GM12878 (cell line): Measurements from ENCODE around the gene GRM5. TPM values are rescaled to one million over a fixed set of nuclear protein-coding genes. Genes with fewer than 3 reads are reported as not detected.

Experiments used
- ATAC-seq: fragments of 200-7000 bp; cut with Tn5 transposase; 3 replicates; pipeline ENCODE4 v1.9.1; 2020; ENCODE audit warnings: mild to moderate bottlenecking, moderate library complexity
- BruUV-seq: library from RNA; stranded (reverse); fragments of 400-500 nt; replicated peaks from 2 replicates; lab custom pipeline; 2021; lab: Mats Ljungman, UMichigan
- CTCF ChIA-PET: fragments of 300-600 bp; sonication (Branson Sonifier 250); formaldehyde crosslinking; extraction: SDS; loops from one replicate; lab custom pipeline; 2021; ENCODE audit warnings: inconsistent platforms; lab: Yijun Ruan, JAX
- POLR2A ChIA-PET: fragments of 350-600 bp; formaldehyde crosslinking; extraction: SDS; loops from one replicate; lab custom pipeline; 2021; ENCODE audit warnings: inconsistent platforms; lab: Charles Lee
- RAD21 ChIA-PET: fragments of 300-600 bp; sonication (Branson Sonifier 250); formaldehyde crosslinking; loops from one replicate; lab custom pipeline; 2023; ENCODE audit warnings: antibody characterized with exemption; ENCODE audit not compliant: unreplicated experiment; lab: Charles Lee
- SMC1A ChIA-PET: fragments of 300-600 bp; sonication (Branson Sonifier 250); formaldehyde crosslinking; loops from one replicate; lab custom pipeline; 2023; ENCODE audit not compliant: unreplicated experiment, uncharacterized antibody; lab: Charles Lee
- DNase-seq: peaks from one replicate; pipeline ENCODE4 v3.0.0-alpha.2; 2011; ENCODE audit warnings: low read depth, low spot score
- FAIRE-seq: peaks from 3 replicates; lab custom pipeline; 2011; peaks lifted over from hg19 to GRCh38; lab: Jason Lieb, UNC
- H2AFZ ChIP-seq: 2 replicates; pipeline ENCODE4 v1.6.0; 2011; ENCODE audit warnings: low read depth, low read length, control low read depth; ENCODE audit not compliant: control insufficient read depth
- H3K27ac ChIP-seq: 2 replicates; pipeline ENCODE4 v1.5.1; 2011; ENCODE audit warnings: control low read depth; ENCODE audit not compliant: control insufficient read depth, insufficient read depth
- H3K27me3 ChIP-seq, 2 experiments: replicated peaks in 1 of 2; 2 replicates each; pipeline versions ENCODE4 v1.6.0 to v1.6.1; 2011; ENCODE audit warnings: low read length in 1 of 2; ENCODE audit not compliant: control insufficient read depth in 2 of 2, insufficient read depth in 2 of 2
- H3K36me3 ChIP-seq, 2 experiments: 2 replicates each; pipeline ENCODE4 v1.5.1; 2011; ENCODE audit warnings: low read length in 1 of 2; ENCODE audit not compliant: control insufficient read depth in 2 of 2, insufficient read depth in 2 of 2
- H3K4me1 ChIP-seq: 2 replicates; pipeline ENCODE4 v1.6.1; 2011; ENCODE audit warnings: mild to moderate bottlenecking, low read length, moderate library complexity, mixed read lengths; ENCODE audit not compliant: control insufficient read depth, insufficient read depth
- H3K4me2 ChIP-seq: 2 replicates; pipeline ENCODE4 v1.6.0; 2011; ENCODE audit warnings: control low read depth; ENCODE audit not compliant: control insufficient read depth, insufficient read depth
- H3K4me3 ChIP-seq: fragments of 200-600 bp; sonication (generic); 2 replicates; pipeline ENCODE4 v1.5.1; 2016
- H3K79me2 ChIP-seq: 2 replicates; pipeline ENCODE4 v1.6.0; 2011; ENCODE audit warnings: low read length; ENCODE audit not compliant: control insufficient read depth, insufficient read depth
- H3K9ac ChIP-seq: 2 replicates; pipeline ENCODE4 v1.8.0; 2011; ENCODE audit warnings: low read length, control low read depth, mixed read lengths; ENCODE audit not compliant: control insufficient read depth, insufficient read depth
- H3K9me3 ChIP-seq: replicated peaks from 3 replicates; pipeline ENCODE4 v1.5.1; 2011; ENCODE audit warnings: mild to moderate bottlenecking, low read length; ENCODE audit not compliant: control insufficient read depth, insufficient read depth
- H4K20me1 ChIP-seq: 2 replicates; pipeline ENCODE4 v1.6.0; 2011; ENCODE audit not compliant: control insufficient read depth, insufficient read depth
- CREB1 ChIP-seq: IDR thresholded peaks from 2 replicates; pipeline ENCODE4 v1.6.1; 2012; ENCODE audit warnings: low read depth, mild to moderate bottlenecking, inconsistent platforms
- CTCF ChIP-seq, 3 experiments: IDR thresholded peaks in 2 of 3; conservative IDR thresholded peaks in 1 of 3; 2 replicates each; pipeline ENCODE4 v1.5.1; 2011; ENCODE audit warnings: low read depth in 3 of 3, low read length in 3 of 3, mild to moderate bottlenecking in 3 of 3, control low read depth in 2 of 3, moderate library complexity in 2 of 3, inconsistent platforms in 1 of 3, mixed read lengths in 1 of 3; ENCODE audit not compliant: control insufficient read depth in 2 of 3, insufficient read depth in 1 of 3; ENCODE audit errors: extremely low read depth in 1 of 3
- IRF5 ChIP-seq: fragments of 450-650 bp; IDR thresholded peaks from 2 replicates; pipeline ENCODE4 v1.6.1; 2017; ENCODE audit warnings: borderline replicate concordance
- JUNB ChIP-seq: IDR thresholded peaks from 2 replicates; pipeline ENCODE4 v1.6.1; 2016; ENCODE audit warnings: antibody characterized with exemption, mild to moderate bottlenecking
- MTA3 ChIP-seq: IDR thresholded peaks from 2 replicates; pipeline ENCODE4 v1.6.1; 2012; ENCODE audit warnings: low read length, inconsistent platforms, borderline replicate concordance
- MXI1 ChIP-seq: fragments of 150-350 bp; IDR thresholded peaks from 2 replicates; pipeline ENCODE4 v1.6.1; 2011; ENCODE audit warnings: low read depth, mild to moderate bottlenecking, inconsistent platforms, low read length, improper control_type of control experiment
- NBN ChIP-seq: fragments of 450-650 bp; IDR thresholded peaks from 2 replicates; pipeline ENCODE4 v1.6.1; 2016
- NFXL1 ChIP-seq: fragments of 450-650 bp; IDR thresholded peaks from 2 replicates; pipeline ENCODE4 v1.6.1; 2017; ENCODE audit warnings: antibody characterized with exemption, mild to moderate bottlenecking, borderline replicate concordance
- NFYB ChIP-seq: IDR thresholded peaks from 2 replicates; pipeline ENCODE4 v1.6.1; 2011; ENCODE audit warnings: low read depth, mild to moderate bottlenecking, low read length, improper control_type of control experiment, moderate library complexity; ENCODE audit not compliant: insufficient read depth
- POLR2AphosphoS2 ChIP-seq: IDR thresholded peaks from 2 replicates; pipeline ENCODE4 v1.6.1; 2011; ENCODE audit warnings: low read depth, mild to moderate bottlenecking, low read length, improper control_type of control experiment, moderate library complexity
- SRF ChIP-seq, 2 experiments: IDR thresholded peaks; 2 replicates each; pipeline ENCODE4 v1.6.1; 2011; ENCODE audit warnings: low read depth in 2 of 2, low read length in 2 of 2, mild to moderate bottlenecking in 1 of 2, moderate library complexity in 1 of 2
- TCF12 ChIP-seq: IDR thresholded peaks from 2 replicates; pipeline ENCODE4 v1.6.1; 2011; ENCODE audit warnings: low read depth, mild to moderate bottlenecking, low read length
- TCF3 ChIP-seq: IDR thresholded peaks from 2 replicates; pipeline ENCODE4 v1.6.1; 2012; ENCODE audit warnings: low read depth, mild to moderate bottlenecking, low read length, borderline replicate concordance; ENCODE audit not compliant: insufficient read depth
- WRNIP1 ChIP-seq: IDR thresholded peaks from 2 replicates; pipeline ENCODE4 v1.6.1; 2011; ENCODE audit warnings: low read depth, low read length, improper control_type of control experiment, borderline replicate concordance
- ZNF274 ChIP-seq: IDR thresholded peaks from one replicate; pipeline ENCODE4 v1.8.0; 2011; ENCODE audit not compliant: insufficient read length, insufficient read depth
- ZNF622 ChIP-seq: fragments of 450-650 bp; IDR thresholded peaks from 2 replicates; pipeline ENCODE4 v1.6.1; 2017; ENCODE audit warnings: mild to moderate bottlenecking, inconsistent platforms
- WGBS: methylation state at CpG from one replicate; pipeline ENCODE4 v1.1.6; 2016; ENCODE audit warnings: low lambda C conversion rate; ENCODE audit not compliant: insufficient replicate concordance, insufficient coverage; ENCODE audit errors: missing lambda C conversion rate; 5-methylcytosine and 5-hydroxymethylcytosine counted together
- in situ Hi-C: fragments of 300-500 bp; cut with MboI; formaldehyde crosslinking; loops from 9 replicates; pipeline ENCODE4 v1.14.3; 2018; ENCODE audit warnings: mixed read lengths
- intact Hi-C: fragments of 100-400 bp; cut with micrococcal nuclease; formaldehyde crosslinking; loops from one replicate; pipeline ENCODE4 v1.14.2; 2022; ENCODE audit not compliant: unreplicated experiment
- polyA plus RNA-seq, 11 experiments: library from polyadenylated mRNA; depleted of rRNA in 4 of 11; unstranded in 6 of 11; stranded (reverse) in 5 of 11; fragments of >200 nt; fragmentation: Nextera tagmentation in 4 of 11; fragmentation: Illumina TruSeq in 1 of 11; extraction: Ambion mirVana in 4 of 11; extraction: Trizol in 1 of 11; gene quantifications; 1 replicate in 1 of 11; 2 replicates in 10 of 11; pipeline versions ENCODE4 v1.2.1 to v1.2.3, GENCODE V29; 2011 to 2016; ENCODE audit warnings: inconsistent platforms in 2 of 11, missing spikeins in 2 of 11, low read depth in 1 of 11
- total RNA-seq, 4 experiments: library from RNA; depleted of rRNA in 3 of 4; stranded (reverse); fragments of >200 nt in 3 of 4; fragmentation: Illumina TruSeq in 1 of 4; extraction: Trizol in 1 of 4; gene quantifications; 2 replicates each; pipeline versions ENCODE4 v1.2.1 to v1.2.3, GENCODE V29; 2013 to 2021
- TF ChIP-seq, protein P1 (sequence below): fragments of 450-650 bp; IDR thresholded peaks from 2 replicates; pipeline ENCODE4 v1.6.1; 2017; ENCODE audit warnings: mild to moderate bottlenecking, moderate library complexity

The GRM5 gene
- total and polyA plus RNA-seq, 10 of the 15 experiments (the other 5 are each of a cell fraction or from before 2014, with no cell fraction given): not detected

GRCh38 chr11:88533001-88533400 lies 532.8 kb downstream of the GRM5 start:
- DNase-seq: no peak
- H3K4me1 ChIP-seq: no peaks in the 10 kb centered on the region
- no peak overlapping the region for H3K27ac ChIP-seq
- no peaks in the 10 kb centered on the region for H3K79me2 ChIP-seq
- no peak overlapping the region for H3K9ac ChIP-seq
- no peak for FAIRE-seq
- ChIA-PET SMC1A (no interaction called here), CTCF (no interaction called here), POLR2A (no interaction called here), RAD21 (no interaction called here)
- H2AFZ ChIP-seq: no peak overlapping the region
- intact Hi-C loops: no loop called here
- TF ChIP-seq IRF5 (no peak), NFXL1 (no peak), ZNF622 (no peak), CTCF (IDR thresholded peaks at IDR 0.05 in 2 of 3, conservative IDR thresholded peaks at IDR 0.05 in 1 of 3; ENCODE audit: control insufficient read depth in 2 of 3, extremely low read depth in 1 of 3, insufficient read depth in 1 of 3, low read depth in 3 of 3, low read length in 3 of 3) (no peak), NFYB (no peak), NBN (no peak), TCF12 (no peak), TCF3 (no peak), WRNIP1 (no peak), CREB1 (no peak), ZNF274 (no peak), SRF (IDR thresholded peaks at IDR 0.05; ENCODE audit: low read depth in 2 of 2, low read length in 2 of 2) (no peak), POLR2AphosphoS2 (no peak), JUNB (no peak), MXI1 (no peak), MTA3 (no peak)
- TF ChIP-seq, protein P1, sequence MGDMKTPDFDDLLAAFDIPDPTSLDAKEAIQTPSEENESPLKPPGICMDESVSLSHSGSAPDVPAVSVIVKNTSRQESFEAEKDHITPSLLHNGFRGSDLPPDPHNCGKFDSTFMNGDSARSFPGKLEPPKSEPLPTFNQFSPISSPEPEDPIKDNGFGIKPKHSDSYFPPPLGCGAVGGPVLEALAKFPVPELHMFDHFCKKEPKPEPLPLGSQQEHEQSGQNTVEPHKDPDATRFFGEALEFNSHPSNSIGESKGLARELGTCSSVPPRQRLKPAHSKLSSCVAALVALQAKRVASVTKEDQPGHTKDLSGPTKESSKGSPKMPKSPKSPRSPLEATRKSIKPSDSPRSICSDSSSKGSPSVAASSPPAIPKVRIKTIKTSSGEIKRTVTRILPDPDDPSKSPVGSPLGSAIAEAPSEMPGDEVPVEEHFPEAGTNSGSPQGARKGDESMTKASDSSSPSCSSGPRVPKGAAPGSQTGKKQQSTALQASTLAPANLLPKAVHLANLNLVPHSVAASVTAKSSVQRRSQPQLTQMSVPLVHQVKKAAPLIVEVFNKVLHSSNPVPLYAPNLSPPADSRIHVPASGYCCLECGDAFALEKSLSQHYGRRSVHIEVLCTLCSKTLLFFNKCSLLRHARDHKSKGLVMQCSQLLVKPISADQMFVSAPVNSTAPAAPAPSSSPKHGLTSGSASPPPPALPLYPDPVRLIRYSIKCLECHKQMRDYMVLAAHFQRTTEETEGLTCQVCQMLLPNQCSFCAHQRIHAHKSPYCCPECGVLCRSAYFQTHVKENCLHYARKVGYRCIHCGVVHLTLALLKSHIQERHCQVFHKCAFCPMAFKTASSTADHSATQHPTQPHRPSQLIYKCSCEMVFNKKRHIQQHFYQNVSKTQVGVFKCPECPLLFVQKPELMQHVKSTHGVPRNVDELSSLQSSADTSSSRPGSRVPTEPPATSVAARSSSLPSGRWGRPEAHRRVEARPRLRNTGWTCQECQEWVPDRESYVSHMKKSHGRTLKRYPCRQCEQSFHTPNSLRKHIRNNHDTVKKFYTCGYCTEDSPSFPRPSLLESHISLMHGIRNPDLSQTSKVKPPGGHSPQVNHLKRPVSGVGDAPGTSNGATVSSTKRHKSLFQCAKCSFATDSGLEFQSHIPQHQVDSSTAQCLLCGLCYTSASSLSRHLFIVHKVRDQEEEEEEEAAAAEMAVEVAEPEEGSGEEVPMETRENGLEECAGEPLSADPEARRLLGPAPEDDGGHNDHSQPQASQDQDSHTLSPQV: no peak
- H3K4me2 ChIP-seq: no peak overlapping the region
- H4K20me1 ChIP-seq: no peaks in the 10 kb centered on the region
- H3K36me3 ChIP-seq: no peaks in the 10 kb centered on the region
- H3K4me3 ChIP-seq: no peak overlapping the region
- WGBS: 64% methylated on average over 1 of the region's 1 CpG
- in situ Hi-C loops: loop anchor here (25.0 kb wide), 1 partner anchor 521 kb away; no protein-coding TSS in a partner anchor
- ATAC-seq: no peak
- BruUV-seq: no TSS peak
- no peaks in the 10 kb centered on the region; the same call in 2 of the 3 replicates for H3K9me3 ChIP-seq
- H3K27me3 ChIP-seq: no peaks in the 10 kb centered on the region
